Measurements from ENCODE around the gene GLIPR1.

GLIPR1 gene

DNA sequence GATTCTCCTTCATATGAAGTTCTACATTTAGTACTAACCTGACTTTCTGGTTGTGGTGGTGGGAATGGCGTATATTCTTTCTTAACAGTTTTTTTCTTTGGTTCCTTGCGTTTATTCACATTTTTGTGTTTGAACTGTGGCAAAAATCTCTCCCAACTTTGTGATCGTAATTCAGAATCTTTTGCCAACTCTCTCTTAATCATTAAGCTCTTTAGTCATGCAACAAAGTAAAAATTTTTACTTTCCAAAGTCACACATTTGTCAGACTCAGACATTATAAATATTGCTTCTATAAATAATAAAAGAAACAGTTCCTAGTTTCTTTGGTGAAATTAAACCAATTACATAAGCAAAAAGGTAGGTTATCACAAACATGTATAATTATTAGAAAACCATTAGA, 23.3 kb downstream of the GLIPR1 start:
- H3K4ac ChIP-seq (ENCODE audit: low read length), result no peak overlapping the region
- H2BK15ac ChIP-seq (ENCODE audit: low read length), result no peak overlapping the region
- no peak overlapping the region for H2BK5ac ChIP-seq (ENCODE audit: low read length)
- no peak overlapping the region for H3K27ac ChIP-seq (replicated peaks; ENCODE audit: low read length)
- no peaks in the 10 kb centered on the region for H3K27me3 ChIP-seq (ENCODE audit: control insufficient read depth in 3 of 3, insufficient read depth in 3 of 3, low read depth in 1 of 3, low read length in 3 of 3)
- H3K4me2 ChIP-seq (ENCODE audit: insufficient read depth, low read length, poor library complexity, severe bottlenecking), result no peak overlapping the region
- H2AFZ ChIP-seq (ENCODE audit: low read length), result no peak overlapping the region
- no peak overlapping the region for H3K23ac ChIP-seq (ENCODE audit: low read depth, low read length, poor library complexity)
- no peak overlapping the region for H2BK12ac ChIP-seq (ENCODE audit: low read length)
- H3K18ac ChIP-seq (ENCODE audit: low read length), result no peak overlapping the region
- H3K9ac ChIP-seq (ENCODE audit: low read depth, low read length, poor library complexity), result no peak overlapping the region
- no peak overlapping the region for H3K4me3 ChIP-seq (ENCODE audit: low read length in 2 of 2)
- H3K9me3 ChIP-seq (replicated peaks in 1 of 2; ENCODE audit: control insufficient read depth in 2 of 2, insufficient read depth in 1 of 2, low read depth in 1 of 2, low read length in 2 of 2), result no peaks in the 10 kb centered on the region
- no peaks in the 10 kb centered on the region for H3K4me1 ChIP-seq (ENCODE audit: control insufficient read depth in 2 of 2, insufficient read depth in 1 of 2, low read depth in 1 of 2, low read length in 2 of 2)
- no peak overlapping the region for H4K91ac ChIP-seq (ENCODE audit: low read depth, low read length, poor library complexity)
- peaks cover 6 to 100% of the 10 kb centered on the region in 2 donors for H3K36me3 ChIP-seq (replicated peaks in 1 of 2; ENCODE audit: control insufficient read depth in 2 of 2, insufficient read depth in 2 of 2, low read length in 2 of 2)
- H4K8ac ChIP-seq (ENCODE audit: low read depth, low read length), result no peak overlapping the region
- WGBS, 2 donors (ENCODE audit: extremely low coverage in 2 of 2, insufficient read length in 2 of 2, insufficient replicate concordance in 1 of 2), result no CpG with 5 or more reads among the region's 3 CpGs
- no peaks in the 10 kb centered on the region for H3K79me1 ChIP-seq (ENCODE audit: low read depth, low read length)
- H3K14ac ChIP-seq (ENCODE audit: low read length), result no peak overlapping the region
- no peak for DNase-seq (ENCODE audit: low spot score)
- H2BK120ac ChIP-seq (ENCODE audit: low read depth, low read length), result no peak overlapping the region
- H2AK5ac ChIP-seq (ENCODE audit: low read depth, low read length), result no peak overlapping the region

DNA sequence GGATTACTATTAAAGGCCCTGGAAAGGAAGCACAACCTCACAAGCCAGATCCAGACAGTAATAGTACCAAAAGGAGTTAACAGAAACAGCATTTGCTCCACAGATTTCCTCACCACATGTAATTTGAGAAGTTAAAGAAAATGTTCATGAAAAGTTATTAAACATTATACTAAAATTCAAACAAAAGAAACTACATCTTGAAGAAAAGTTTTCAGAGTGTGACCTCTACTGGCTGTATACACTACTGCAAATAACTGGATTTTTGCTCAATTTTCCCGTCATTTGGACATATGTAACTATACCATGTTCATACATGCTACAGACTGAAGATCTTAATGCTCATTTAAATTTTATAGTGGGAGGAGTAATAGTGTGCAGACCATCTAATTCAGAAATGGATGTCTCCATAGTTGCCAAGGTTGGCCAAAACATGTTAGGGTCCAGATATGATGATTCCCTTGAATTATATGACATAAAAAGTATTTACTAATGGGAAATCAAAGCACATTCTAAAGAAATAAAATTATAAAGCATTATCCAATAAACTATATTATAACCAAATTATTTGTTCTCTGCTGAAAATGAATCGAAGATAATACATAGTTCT, 25.3 kb downstream of the GLIPR1 start:
- Histone ChIP-seq H3K9ac (ENCODE audit: low read depth, low read length, poor library complexity) (no peak overlapping the region), H2BK5ac (ENCODE audit: low read length) (no peak overlapping the region), H3K18ac (ENCODE audit: low read length) (no peak overlapping the region), H2AFZ (ENCODE audit: low read length) (no peak overlapping the region), H3K23ac (ENCODE audit: low read depth, low read length, poor library complexity) (no peak overlapping the region), H3K79me1 (ENCODE audit: low read depth, low read length) (no peaks in the 10 kb centered on the region), H3K4me2 (ENCODE audit: insufficient read depth, low read length, poor library complexity, severe bottlenecking) (no peak overlapping the region), H3K14ac (ENCODE audit: low read length) (no peak overlapping the region), H3K4me3 (ENCODE audit: low read length in 2 of 2) (no peak overlapping the region), H2BK15ac (ENCODE audit: low read length) (no peak overlapping the region), H3K4me1 (ENCODE audit: control insufficient read depth in 2 of 2, insufficient read depth in 1 of 2, low read depth in 1 of 2, low read length in 2 of 2) (peaks cover 2 to 10% of the 10 kb centered on the region in 2 donors), H2BK120ac (ENCODE audit: low read depth, low read length) (no peak overlapping the region), H3K36me3 (replicated peaks in 1 of 2; ENCODE audit: control insufficient read depth in 2 of 2, insufficient read depth in 2 of 2, low read length in 2 of 2) (peaks cover 6 to 83% of the 10 kb centered on the region in 2 donors), H2AK5ac (ENCODE audit: low read depth, low read length) (no peak overlapping the region), H3K27ac (replicated peaks; ENCODE audit: low read length) (no peak overlapping the region), H4K91ac (ENCODE audit: low read depth, low read length, poor library complexity) (no peak overlapping the region), H4K8ac (ENCODE audit: low read depth, low read length) (no peak overlapping the region), H2BK12ac (ENCODE audit: low read length) (no peak overlapping the region), H3K27me3 (ENCODE audit: control insufficient read depth in 3 of 3, insufficient read depth in 3 of 3, low read depth in 1 of 3, low read length in 3 of 3) (no peaks in the 10 kb centered on the region), H3K4ac (ENCODE audit: low read length) (no peak overlapping the region), H3K9me3 (replicated peaks in 1 of 2; ENCODE audit: control insufficient read depth in 2 of 2, insufficient read depth in 1 of 2, low read depth in 1 of 2, low read length in 2 of 2) (no peaks in the 10 kb centered on the region)
- WGBS, 2 donors (ENCODE audit: extremely low coverage in 2 of 2, insufficient read length in 2 of 2, insufficient replicate concordance in 1 of 2), result no CpG with 5 or more reads among the region's 2 CpGs
- DNase-seq (ENCODE audit: low spot score), result no peak

- Histone ChIP-seq H3K27me3 (ENCODE audit: control insufficient read depth in 3 of 3, insufficient read depth in 3 of 3, low read depth in 1 of 3, low read length in 3 of 3) (no peaks in the 10 kb centered on the region), H4K91ac (ENCODE audit: low read depth, low read length, poor library complexity) (no peak overlapping the region), H3K4me2 (ENCODE audit: insufficient read depth, low read length, poor library complexity, severe bottlenecking) (no peak overlapping the region), H3K36me3 (replicated peaks in 1 of 2; ENCODE audit: control insufficient read depth in 2 of 2, insufficient read depth in 2 of 2, low read length in 2 of 2) (peaks cover 3 to 70% of the 10 kb centered on the region in 2 donors), H2AFZ (ENCODE audit: low read length) (no peak overlapping the region), H3K9ac (ENCODE audit: low read depth, low read length, poor library complexity) (no peak overlapping the region), H3K9me3 (replicated peaks in 1 of 2; ENCODE audit: control insufficient read depth in 2 of 2, insufficient read depth in 1 of 2, low read depth in 1 of 2, low read length in 2 of 2) (no peaks in the 10 kb centered on the region), H3K4ac (ENCODE audit: low read length) (no peak overlapping the region), H3K79me1 (ENCODE audit: low read depth, low read length) (peaks cover 2% of the 10 kb centered on the region), H2AK5ac (ENCODE audit: low read depth, low read length) (no peak overlapping the region), H3K23ac (ENCODE audit: low read depth, low read length, poor library complexity) (no peak overlapping the region), H3K18ac (ENCODE audit: low read length) (no peak overlapping the region), H2BK5ac (ENCODE audit: low read length) (no peak overlapping the region), H3K4me3 (ENCODE audit: low read length in 2 of 2) (no peak overlapping the region), H2BK120ac (ENCODE audit: low read depth, low read length) (no peak overlapping the region), H2BK12ac (ENCODE audit: low read length) (no peak overlapping the region), H3K4me1 (ENCODE audit: control insufficient read depth in 2 of 2, insufficient read depth in 1 of 2, low read depth in 1 of 2, low read length in 2 of 2) (peaks cover 2 to 10% of the 10 kb centered on the region in 2 donors), H2BK15ac (ENCODE audit: low read length) (no peak overlapping the region), H3K14ac (ENCODE audit: low read length) (no peak overlapping the region), H4K8ac (ENCODE audit: low read depth, low read length) (no peak overlapping the region), H3K27ac (replicated peaks; ENCODE audit: low read length) (no peak overlapping the region)
- DNase-seq (ENCODE audit: low spot score), result no peak
- WGBS, 2 donors (ENCODE audit: extremely low coverage in 2 of 2, insufficient read length in 2 of 2, insufficient replicate concordance in 1 of 2), result no CpG with 5 or more reads among the region's 2 CpGs
Observed at GRCh38 chr12:75507086-75507485, 26.5 kb downstream of the GLIPR1 start.

- H2BK15ac ChIP-seq (ENCODE audit: low read length), result no peak overlapping the region
- no peak overlapping the region for H3K4ac ChIP-seq (ENCODE audit: low read length)
- no peak overlapping the region for H3K27ac ChIP-seq (replicated peaks; ENCODE audit: low read length)
- no peaks in the 10 kb centered on the region for H3K27me3 ChIP-seq (ENCODE audit: control insufficient read depth in 3 of 3, insufficient read depth in 3 of 3, low read depth in 1 of 3, low read length in 3 of 3)
- no peak overlapping the region for H3K23ac ChIP-seq (ENCODE audit: low read depth, low read length, poor library complexity)
- H2BK120ac ChIP-seq (ENCODE audit: low read depth, low read length), result no peak overlapping the region
- H3K9me3 ChIP-seq (replicated peaks in 1 of 2; ENCODE audit: control insufficient read depth in 2 of 2, insufficient read depth in 1 of 2, low read depth in 1 of 2, low read length in 2 of 2), result no peaks in the 10 kb centered on the region
- H3K9ac ChIP-seq (ENCODE audit: low read depth, low read length, poor library complexity), result no peak overlapping the region
- H4K8ac ChIP-seq (ENCODE audit: low read depth, low read length), result no peak overlapping the region
- H2BK5ac ChIP-seq (ENCODE audit: low read length), result no peak overlapping the region
- H3K4me3 ChIP-seq (ENCODE audit: low read length in 2 of 2), result no peak overlapping the region
- no peak overlapping the region for H2AFZ ChIP-seq (ENCODE audit: low read length)
- H3K18ac ChIP-seq (ENCODE audit: low read length), result no peak overlapping the region
- no peak overlapping the region for H4K91ac ChIP-seq (ENCODE audit: low read depth, low read length, poor library complexity)
- H3K4me1 ChIP-seq (ENCODE audit: control insufficient read depth in 2 of 2, insufficient read depth in 1 of 2, low read depth in 1 of 2, low read length in 2 of 2), result peaks cover 2 to 10% of the 10 kb centered on the region in 2 donors
- no peak overlapping the region for H2BK12ac ChIP-seq (ENCODE audit: low read length)
- H2AK5ac ChIP-seq (ENCODE audit: low read depth, low read length), result no peak overlapping the region
- DNase-seq (ENCODE audit: low spot score), result no peak
- H3K36me3 ChIP-seq (replicated peaks in 1 of 2; ENCODE audit: control insufficient read depth in 2 of 2, insufficient read depth in 2 of 2, low read length in 2 of 2), result peaks cover 0 to 59% of the 10 kb centered on the region in 2 donors
- peaks cover 2% of the 10 kb centered on the region for H3K79me1 ChIP-seq (ENCODE audit: low read depth, low read length)
- no peak overlapping the region for H3K14ac ChIP-seq (ENCODE audit: low read length)
- no peak overlapping the region for H3K4me2 ChIP-seq (ENCODE audit: insufficient read depth, low read length, poor library complexity, severe bottlenecking)
- WGBS, 2 donors (ENCODE audit: extremely low coverage in 2 of 2, insufficient read length in 2 of 2, insufficient replicate concordance in 1 of 2), result no CpG with 5 or more reads among the region's 2 CpGs
Observed at GRCh38 chr12:75508159-75508558, 27.6 kb downstream of the GLIPR1 start.
